GM18868 (cell line): ENCODE results near the gene GLI3.

Source experiments
- ATAC-seq: cut with Tn5 transposase; IDR thresholded peaks from one replicate; pipeline ENCODE4 v1.9.1; 2021; ENCODE audit warnings: mild to moderate bottlenecking, moderate library complexity; ENCODE audit not compliant: unreplicated experiment

GLI3 gene

GRCh38 chr7:42046483-42046882 is 190.5 kb downstream of the GLI3 start:
- ATAC-seq: no peak

GRCh38 chr7:42045961-42046360 is 191.0 kb downstream of the GLI3 start:
- no peak for ATAC-seq

- no peak for ATAC-seq
Observed at GRCh38 chr7:42039921-42040320, 197.1 kb downstream of the GLI3 start.

GRCh38 chr7:42035210-42035609 is 201.8 kb downstream of the GLI3 start:
- no peak for ATAC-seq

GRCh38 chr7:42033480-42033879 is 203.5 kb downstream of the GLI3 start:
- no peak for ATAC-seq

- no peak for ATAC-seq
Observed at GRCh38 chr7:42029405-42029804, 207.6 kb downstream of the GLI3 start.

GRCh38 chr7:42027521-42027920 is 209.5 kb downstream of the GLI3 start:
- no peak for ATAC-seq

- no peak for ATAC-seq
Observed at GRCh38 chr7:42026622-42027197, 210.3 kb downstream of the GLI3 start.

- ATAC-seq: no peak
Observed at GRCh38 chr7:42025635-42026375, 211.2 kb downstream of the GLI3 start.

- ATAC-seq: no peak
Observed at GRCh38 chr7:42024537-42024936, 212.5 kb downstream of the GLI3 start.

GRCh38 chr7:42023262-42023661 is 213.7 kb downstream of the GLI3 start:
- ATAC-seq: no peak

- no peak for ATAC-seq
Observed at GRCh38 chr7:42022791-42023190, 214.2 kb downstream of the GLI3 start.

- ATAC-seq: no peak
Observed at GRCh38 chr7:42022056-42022455, 215.0 kb downstream of the GLI3 start.

- ATAC-seq: no peak
Observed at GRCh38 chr7:42021631-42022030, 215.4 kb downstream of the GLI3 start.

GRCh38 chr7:42020061-42020460 is 216.9 kb downstream of the GLI3 start:
- no peak for ATAC-seq

GRCh38 chr7:42017349-42017986 is 219.5 kb downstream of the GLI3 start:
- peak; percentile 67 for ATAC-seq

GRCh38 chr7:42016517-42016916 is 220.5 kb downstream of the GLI3 start:
- no peak for ATAC-seq

- peak; percentile 45 for ATAC-seq
Observed at GRCh38 chr7:42014625-42015618, 222.1 kb downstream of the GLI3 start.

GRCh38 chr7:42012786-42013360 is 224.1 kb downstream of the GLI3 start:
- no peak for ATAC-seq

- no peak for ATAC-seq
Observed at GRCh38 chr7:42012313-42012712, 224.7 kb downstream of the GLI3 start.

- no peak for ATAC-seq
Observed at GRCh38 chr7:42011846-42012245, 225.2 kb downstream of the GLI3 start.
